GM21515 (cell line): ENCODE results near the gene MRTFA.

Source experiments
- ATAC-seq: cut with Tn5 transposase; IDR thresholded peaks from one replicate; pipeline ENCODE4 v1.9.1; 2021; ENCODE audit not compliant: unreplicated experiment

Gene MRTFA

GRCh38 chr22:40366068-40366467, 270.5 kb downstream of the MRTFA start:
- no peak for ATAC-seq

DNA sequence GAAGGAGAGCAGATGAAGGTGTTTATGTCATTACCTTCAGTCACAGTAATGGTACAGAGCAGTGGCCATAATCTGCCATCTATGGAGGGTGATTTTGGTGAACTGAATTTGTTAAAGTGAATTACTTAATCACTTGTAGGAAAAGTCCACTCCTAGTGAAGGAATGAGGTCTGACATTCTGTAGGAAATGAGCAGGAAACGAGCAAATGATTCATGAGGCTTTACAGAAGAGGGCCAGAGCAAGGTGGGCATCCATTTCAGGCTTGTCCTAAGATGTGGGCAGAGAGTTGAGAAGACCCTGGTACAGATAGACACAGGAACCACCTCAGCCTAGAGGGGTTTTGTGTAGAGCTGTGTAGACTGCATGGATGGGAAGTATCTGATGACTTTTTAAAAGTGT, 272.1 kb downstream of the MRTFA start:
- no peak for ATAC-seq

DNA sequence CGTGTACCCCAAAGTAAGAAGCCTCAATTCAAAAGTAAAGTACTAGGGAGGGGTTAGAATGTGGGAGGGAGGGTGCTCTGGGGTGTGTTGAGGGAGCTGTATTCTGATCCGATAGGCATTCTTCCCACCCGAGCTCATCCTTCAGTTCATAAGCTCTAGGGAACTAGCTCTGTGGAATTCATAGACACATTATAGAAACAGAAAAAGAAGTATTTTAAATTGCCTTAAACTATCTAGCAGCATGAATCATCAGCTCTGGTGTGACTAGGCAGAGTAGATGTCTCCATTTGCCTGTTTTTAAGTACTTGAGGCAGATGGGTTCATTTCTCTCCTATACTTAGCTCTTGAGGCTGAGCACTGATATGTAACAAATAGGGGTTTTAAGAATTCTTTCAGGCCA, 273.5 kb downstream of the MRTFA start:
- ATAC-seq, result no peak

- ATAC-seq, result no peak
Measured at GRCh38 chr22:40361100-40361499, 275.4 kb downstream of the MRTFA start.
